Lung (tissue), 12 donors: ENCODE measurements around the gene IQGAP2. TPM values are rescaled to one million over a fixed set of nuclear protein-coding genes. Genes with fewer than 3 reads are reported as not detected.

Source experiments
- ATAC-seq: fragments of 200-7000 bp; cut with Tn5 transposase; one replicate; pipeline ENCODE4 v1.9.1; 2020; ENCODE audit warnings: moderate number of reproducible peaks; ENCODE audit not compliant: insufficient read depth, low FRiP score
- DNase-seq, 3 donors: peaks; one replicate each; pipeline ENCODE4 v3.0.0-alpha.2; 2013 to 2017
- H3K27ac ChIP-seq, 2 donors: one replicate each; pipeline ENCODE4 v1.5.1; 2013; ENCODE audit warnings: mild to moderate bottlenecking in 2 of 2, moderate library complexity in 2 of 2, control low read depth in 1 of 2, inconsistent platforms in 1 of 2, low read depth in 1 of 2, low read length in 1 of 2
- H3K27me3 ChIP-seq, 3 donors: one replicate each; pipeline ENCODE4 v1.5.1; 2013; ENCODE audit warnings: low read length in 2 of 3; ENCODE audit not compliant: control insufficient read depth in 3 of 3, insufficient read depth in 3 of 3
- H3K36me3 ChIP-seq, 4 donors: one replicate each; pipeline ENCODE4 v1.5.1; 2013; ENCODE audit warnings: low read length in 4 of 4, mild to moderate bottlenecking in 1 of 4, moderate library complexity in 1 of 4; ENCODE audit not compliant: control insufficient read depth in 4 of 4, insufficient read depth in 4 of 4
- H3K4me1 ChIP-seq, 5 donors: one replicate each; pipeline ENCODE4 v1.5.1; 2013; ENCODE audit warnings: low read length in 5 of 5, mild to moderate bottlenecking in 2 of 5, moderate library complexity in 1 of 5; ENCODE audit not compliant: control insufficient read depth in 5 of 5, insufficient read depth in 5 of 5
- H3K4me3 ChIP-seq: one replicate; pipeline ENCODE4 v1.5.1; 2013; ENCODE audit warnings: mild to moderate bottlenecking, control low read depth, moderate library complexity
- H3K9ac ChIP-seq, 2 donors: one replicate each; pipeline ENCODE4 v1.5.1; 2013; ENCODE audit warnings: low read length in 2 of 2, control low read depth in 1 of 2; ENCODE audit not compliant: insufficient read depth in 1 of 2
- H3K9me3 ChIP-seq, 4 donors: one replicate each; pipeline ENCODE4 v1.5.1; 2013; ENCODE audit warnings: low read length in 3 of 4, mild to moderate bottlenecking in 1 of 4, moderate library complexity in 1 of 4; ENCODE audit not compliant: control insufficient read depth in 4 of 4, insufficient read depth in 3 of 4
- WGBS, 2 donors: extraction: QIAGEN DNeasy Blood & Tissue Kit; methylation state at CpG; one replicate each; pipeline ENCODE4 v1.1.7; 2013; 5-methylcytosine and 5-hydroxymethylcytosine counted together
- polyA plus RNA-seq, 2 donors: library from polyadenylated mRNA; stranded (reverse); fragments of 200-250 nt; gene quantifications; one replicate each; pipeline ENCODE4 v1.2.1, GENCODE V29; 2013
- total RNA-seq, 2 donors: library from RNA; depleted of rRNA in 1 of 2; stranded (reverse); fragments of >200 nt in 1 of 2; gene quantifications; one replicate each; pipeline ENCODE4 v1.2.1, GENCODE V29; 2014 to 2021
- TF ChIP-seq, protein P1 (sequence below): IDR thresholded peaks from 2 replicates; pipeline ENCODE4 v1.5.1; 2012; ENCODE audit warnings: mild to moderate bottlenecking; ENCODE audit errors: control extremely low read depth, extremely low read depth
- donor health status: control.
- donor health status: control.
- donor health status: Bipolar disorder and iron deficiency.
- donor health status: healthy.
- donor health status: DM: yes; HTN: yes; CAD: no.

Gene IQGAP2
- total and polyA plus RNA-seq, 4 donors = 6.0 to 33.6 (median 13.7) TPM

DNA sequence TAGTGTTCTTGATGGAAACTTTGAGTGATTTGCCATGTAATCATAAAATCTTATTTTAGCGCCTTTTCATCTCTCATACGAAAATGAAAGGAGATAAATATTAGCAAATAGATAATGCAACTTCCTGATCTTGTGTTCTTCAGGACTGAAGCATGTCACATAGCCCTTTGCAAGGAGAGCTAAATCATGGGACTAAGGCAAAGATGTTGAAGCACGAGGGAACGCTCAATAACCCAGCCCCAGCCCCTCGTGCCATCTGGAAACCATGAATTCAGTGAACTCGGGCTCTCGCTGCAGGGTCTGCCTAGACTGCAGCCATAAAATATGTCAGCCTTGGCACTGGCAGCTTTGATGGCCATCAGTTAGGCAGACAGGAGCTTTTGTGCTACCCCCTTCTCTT is 161.9 kb downstream of the IQGAP2 start:
- H3K4me3 ChIP-seq = no peak overlapping the region
- no peak overlapping the region for H3K9ac ChIP-seq
- WGBS, 2 donors = 55 to 82% methylated on average over 7 of the region's 7 CpGs
- peaks cover 0 to 31% (median 7%) of the 10 kb centered on the region in 5 donors for H3K4me1 ChIP-seq
- no peaks in the 10 kb centered on the region for H3K9me3 ChIP-seq
- no peaks in the 10 kb centered on the region for H3K36me3 ChIP-seq
- DNase-seq = no peak
- ATAC-seq = no peak
- no peak overlapping the region for H3K27ac ChIP-seq
- TF ChIP-seq, protein P1, sequence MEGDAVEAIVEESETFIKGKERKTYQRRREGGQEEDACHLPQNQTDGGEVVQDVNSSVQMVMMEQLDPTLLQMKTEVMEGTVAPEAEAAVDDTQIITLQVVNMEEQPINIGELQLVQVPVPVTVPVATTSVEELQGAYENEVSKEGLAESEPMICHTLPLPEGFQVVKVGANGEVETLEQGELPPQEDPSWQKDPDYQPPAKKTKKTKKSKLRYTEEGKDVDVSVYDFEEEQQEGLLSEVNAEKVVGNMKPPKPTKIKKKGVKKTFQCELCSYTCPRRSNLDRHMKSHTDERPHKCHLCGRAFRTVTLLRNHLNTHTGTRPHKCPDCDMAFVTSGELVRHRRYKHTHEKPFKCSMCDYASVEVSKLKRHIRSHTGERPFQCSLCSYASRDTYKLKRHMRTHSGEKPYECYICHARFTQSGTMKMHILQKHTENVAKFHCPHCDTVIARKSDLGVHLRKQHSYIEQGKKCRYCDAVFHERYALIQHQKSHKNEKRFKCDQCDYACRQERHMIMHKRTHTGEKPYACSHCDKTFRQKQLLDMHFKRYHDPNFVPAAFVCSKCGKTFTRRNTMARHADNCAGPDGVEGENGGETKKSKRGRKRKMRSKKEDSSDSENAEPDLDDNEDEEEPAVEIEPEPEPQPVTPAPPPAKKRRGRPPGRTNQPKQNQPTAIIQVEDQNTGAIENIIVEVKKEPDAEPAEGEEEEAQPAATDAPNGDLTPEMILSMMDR = no peak
- H3K27me3 ChIP-seq = no peaks in the 10 kb centered on the region

GRCh38 chr5:76570153-76570552 is 167.1 kb downstream of the IQGAP2 start:
- Histone ChIP-seq H3K9me3 (no peaks in the 10 kb centered on the region), H3K27me3 (no peaks in the 10 kb centered on the region), H3K4me3 (no peak overlapping the region), H3K27ac (no peak overlapping the region), H3K36me3 (no peaks in the 10 kb centered on the region), H3K4me1 (peaks cover 0 to 3% (median 0%) of the 10 kb centered on the region in 5 donors), H3K9ac (no peak overlapping the region)
- ATAC-seq (no peak), DNase-seq (no peak)
- WGBS, 2 donors = 81 to 90% methylated on average over 4 of the region's 4 CpGs
- TF ChIP-seq, protein P1 = no peak

DNA sequence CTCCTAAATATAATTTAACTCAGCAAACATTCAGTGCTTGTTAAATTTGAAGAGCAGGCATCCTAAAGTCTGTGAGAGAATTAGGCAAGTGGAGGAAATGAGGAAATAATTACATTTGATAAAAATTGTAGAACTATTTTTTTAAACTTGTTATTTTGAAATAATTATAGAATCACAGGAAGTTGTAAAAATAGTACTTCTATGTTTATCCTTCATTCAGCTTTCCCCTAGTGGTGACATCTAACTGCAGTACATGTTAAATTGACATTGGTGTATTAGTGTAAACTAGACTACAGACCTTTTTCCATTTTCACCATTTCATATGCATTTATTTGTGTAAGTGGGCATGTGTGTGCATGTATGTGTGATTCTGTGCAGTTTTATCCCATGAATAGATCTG is 168.5 kb downstream of the IQGAP2 start:
- H3K4me1 ChIP-seq = peaks cover 0 to 6% (median 2%) of the 10 kb centered on the region in 5 donors
- no peaks in the 10 kb centered on the region for H3K27me3 ChIP-seq
- H3K9me3 ChIP-seq = no peaks in the 10 kb centered on the region
- H3K27ac ChIP-seq = no peak overlapping the region
- DNase-seq = peak in 1 of 3 donors; percentile 31
- TF ChIP-seq, protein P1 = no peak
- no peak overlapping the region for H3K9ac ChIP-seq
- H3K36me3 ChIP-seq = no peaks in the 10 kb centered on the region
- no peak for ATAC-seq
- H3K4me3 ChIP-seq = no peak overlapping the region

GRCh38 chr5:76576450-76576849 is 173.4 kb downstream of the IQGAP2 start:
- TF ChIP-seq, protein P1 = no peak
- Histone ChIP-seq H3K36me3 (peaks cover 0 to 2% (median 0%) of the 10 kb centered on the region in 4 donors), H3K27ac (no peak overlapping the region), H3K27me3 (no peaks in the 10 kb centered on the region), H3K4me1 (peaks cover 0 to 16% (median 4%) of the 10 kb centered on the region in 5 donors), H3K4me3 (no peak overlapping the region), H3K9ac (no peak overlapping the region), H3K9me3 (no peaks in the 10 kb centered on the region)
- no peak for ATAC-seq
- peak in 2 of 3 donors; percentile 86 to 90 for DNase-seq
